GM20000 (cell line): ENCODE data around the gene SH3BGR.

Experiments
- DNase-seq: peaks from one replicate; pipeline ENCODE4 v3.0.0; 2012; ENCODE audit warnings: low spot score
- TF ChIP-seq, protein P1 (sequence below): IDR thresholded peaks from 2 replicates; pipeline ENCODE4 v1.5.1; 2012; ENCODE audit warnings: mild to moderate bottlenecking, control low read depth; ENCODE audit errors: extremely low read depth, missing control alignments

Gene SH3BGR

DNA sequence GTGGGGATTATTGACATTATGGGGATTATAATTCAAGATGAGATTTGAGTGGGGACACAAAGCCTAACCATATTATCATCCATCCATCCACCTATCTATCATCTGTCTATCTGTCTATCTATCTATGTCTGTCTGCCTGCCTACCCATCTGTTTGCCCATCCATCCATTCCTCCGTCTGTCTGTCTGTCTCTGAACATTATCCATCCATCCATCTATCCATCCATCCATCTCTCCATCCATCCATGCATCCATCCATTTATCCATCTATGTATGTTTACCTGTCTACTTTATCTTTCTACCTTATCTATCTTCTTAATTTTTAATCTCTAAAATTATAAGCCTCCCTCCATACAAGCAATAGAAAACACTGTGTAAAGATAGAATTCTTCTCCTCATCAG is 47.4 kb downstream of the SH3BGR start:
- no peak for DNase-seq
- TF ChIP-seq, protein P1, sequence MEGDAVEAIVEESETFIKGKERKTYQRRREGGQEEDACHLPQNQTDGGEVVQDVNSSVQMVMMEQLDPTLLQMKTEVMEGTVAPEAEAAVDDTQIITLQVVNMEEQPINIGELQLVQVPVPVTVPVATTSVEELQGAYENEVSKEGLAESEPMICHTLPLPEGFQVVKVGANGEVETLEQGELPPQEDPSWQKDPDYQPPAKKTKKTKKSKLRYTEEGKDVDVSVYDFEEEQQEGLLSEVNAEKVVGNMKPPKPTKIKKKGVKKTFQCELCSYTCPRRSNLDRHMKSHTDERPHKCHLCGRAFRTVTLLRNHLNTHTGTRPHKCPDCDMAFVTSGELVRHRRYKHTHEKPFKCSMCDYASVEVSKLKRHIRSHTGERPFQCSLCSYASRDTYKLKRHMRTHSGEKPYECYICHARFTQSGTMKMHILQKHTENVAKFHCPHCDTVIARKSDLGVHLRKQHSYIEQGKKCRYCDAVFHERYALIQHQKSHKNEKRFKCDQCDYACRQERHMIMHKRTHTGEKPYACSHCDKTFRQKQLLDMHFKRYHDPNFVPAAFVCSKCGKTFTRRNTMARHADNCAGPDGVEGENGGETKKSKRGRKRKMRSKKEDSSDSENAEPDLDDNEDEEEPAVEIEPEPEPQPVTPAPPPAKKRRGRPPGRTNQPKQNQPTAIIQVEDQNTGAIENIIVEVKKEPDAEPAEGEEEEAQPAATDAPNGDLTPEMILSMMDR: no peak

GRCh38 chr21:39502631-39503030 is 50.9 kb downstream of the SH3BGR start:
- no peak for DNase-seq
- TF ChIP-seq, protein P1: no peak

DNA sequence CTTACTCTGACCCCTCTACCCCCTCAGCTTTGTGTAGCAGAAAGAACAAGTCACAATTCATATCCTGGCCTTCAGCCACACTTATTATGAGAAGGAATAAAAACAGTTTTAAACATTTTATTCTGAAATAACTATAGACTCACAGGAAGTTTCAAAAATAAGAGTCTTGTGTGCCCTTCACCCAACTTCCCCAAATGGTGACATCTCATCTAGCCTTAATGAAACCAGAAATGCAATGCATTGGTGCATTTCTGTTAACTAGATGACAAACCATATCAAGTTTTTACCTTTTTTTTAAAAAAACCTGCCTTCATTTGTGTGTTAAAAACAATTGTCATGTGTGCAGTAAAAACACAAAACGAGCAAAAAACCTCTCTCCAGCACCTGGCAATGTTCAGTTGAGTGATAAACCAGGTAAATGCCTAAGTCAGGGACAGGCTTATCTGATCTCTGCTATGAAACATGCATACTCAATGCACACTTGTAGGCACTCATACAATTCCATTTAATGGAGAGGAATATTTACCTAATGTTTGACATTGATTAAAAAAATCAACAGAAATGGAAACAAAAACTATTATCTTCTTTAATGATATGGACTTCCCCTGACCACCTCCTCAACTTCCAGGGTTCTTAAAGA is 51.5 kb downstream of the SH3BGR start:
- DNase-seq: no peak
- TF ChIP-seq, protein P1: no peak

DNA sequence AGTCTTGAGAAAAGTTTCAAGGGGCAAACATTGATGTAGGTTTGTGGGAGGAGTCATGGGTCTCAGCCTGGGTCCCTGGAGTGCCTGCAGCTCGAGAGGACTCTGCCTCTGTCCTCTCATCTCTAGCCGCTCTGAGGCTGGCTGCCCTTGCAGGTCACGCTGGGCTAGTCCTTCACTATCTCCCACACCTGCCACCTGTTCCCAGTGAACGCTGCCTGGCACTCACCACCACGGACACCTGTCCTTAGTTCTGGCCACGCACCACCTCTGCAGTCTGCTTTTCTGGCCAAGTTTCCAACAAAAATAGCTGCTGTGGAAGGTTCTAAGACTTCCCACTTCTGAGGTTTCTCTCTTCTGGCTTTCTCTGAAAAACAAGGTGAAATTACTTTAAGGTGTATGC is 52.5 kb downstream of the SH3BGR start:
- TF ChIP-seq, protein P1: no peak
- no peak for DNase-seq

GRCh38 chr21:39510240-39510639 is 58.5 kb downstream of the SH3BGR start:
- TF ChIP-seq, protein P1: no peak

DNA sequence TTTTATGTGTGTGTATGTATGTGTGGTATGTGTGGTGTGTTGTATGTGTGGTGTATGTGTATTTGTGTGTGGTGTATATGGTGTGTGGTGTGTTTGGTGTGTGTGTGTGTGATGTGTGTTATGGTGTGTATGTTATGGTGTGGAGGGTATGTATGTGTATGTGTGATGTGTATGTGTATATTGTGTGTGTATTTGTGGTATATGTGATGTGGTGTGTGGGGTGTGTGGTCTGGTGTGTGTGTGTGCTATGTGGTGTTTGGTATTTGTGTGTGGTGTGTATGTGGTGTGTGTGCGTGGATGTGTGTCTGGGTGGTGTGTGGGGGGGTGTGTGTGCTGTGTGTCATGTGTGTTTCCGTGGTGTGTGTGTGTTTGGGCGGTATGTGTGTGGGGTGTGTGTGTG is 59.3 kb downstream of the SH3BGR start:
- TF ChIP-seq, protein P1: no peak
- no peak for DNase-seq

More at GRCh38 chr21:39510240-39510639, 58.5 kb downstream of the SH3BGR start:
- no peak for DNase-seq

- no peak for DNase-seq
- TF ChIP-seq, protein P1: no peak
These were observed 62.0 kb downstream of the SH3BGR start for GRCh38 chr21:39513735-39514134.
